ENCODE measurements around the gene SARS1. TPM values are rescaled to one million over a fixed set of nuclear protein-coding genes. Genes with fewer than 3 reads are reported as not detected.

The SARS1 gene
- total RNA-seq, 2 experiments from 2014 or later, result 277 to 290 TPM

GRCh38 chr1:109250454-109251276, 36.9 kb downstream of the SARS1 start:
- no peaks in the 10 kb centered on the region for H3K79me2 ChIP-seq (ENCODE audit: insufficient read depth, low read depth, low read length)
- H2AFZ ChIP-seq (ENCODE audit: low read length), result no peak overlapping the region
- TF ChIP-seq CTCF (conservative IDR thresholded peaks at IDR 0.05; ENCODE audit: low read length) (no peak), EZH2phosphoT487 (IDR thresholded peaks at IDR 0.05; ENCODE audit: borderline replicate concordance, low read depth, low read length) (no peak)
- no TSS peak for BruUV-seq (replicated peaks)
- intact Hi-C loops (cut with micrococcal nuclease; ENCODE audit: unreplicated experiment), result no loop called here
- peak overlapping the region; percentile 65 for H3K4me2 ChIP-seq (ENCODE audit: low read length)
- ChIA-PET POLR2A (interaction anchor here (0.5 to 0.9 kb wide), 2 partner anchors 32 to 35 kb away, joined by 3 read pairs; partner anchors contain the start of gene PSRC1), CTCF (ENCODE audit: unreplicated experiment) (interaction anchor here (0.5 kb wide), 1 partner anchor 233 kb away, joined by 6 read pairs; no protein-coding TSS in a partner anchor)
- H3K36me3 ChIP-seq (ENCODE audit: insufficient read depth, low read length), result no peaks in the 10 kb centered on the region
- DNase-seq (ENCODE audit: low spot score), result no peak
- no peak overlapping the region for H3K27ac ChIP-seq (ENCODE audit: low read depth, low read length, poor library complexity, severe bottlenecking)
- H4K20me1 ChIP-seq (ENCODE audit: insufficient read depth, low read length), result no peaks in the 10 kb centered on the region
- H3K4me1 ChIP-seq (ENCODE audit: insufficient read depth, low read length, poor library complexity, severe bottlenecking), result peaks cover 30% of the 10 kb centered on the region
- H3K9me3 ChIP-seq (ENCODE audit: low read length), result no peaks in the 10 kb centered on the region
- no peak overlapping the region for H3K4me3 ChIP-seq (ENCODE audit: low read depth, low read length, poor library complexity, severe bottlenecking)
- H3K9me2 ChIP-seq (ENCODE audit: insufficient read depth, low read length), result no peaks in the 10 kb centered on the region

GRCh38 chr1:109251277-109252166, 37.8 kb downstream of the SARS1 start:
- H3K9me3 ChIP-seq (ENCODE audit: low read length), result no peaks in the 10 kb centered on the region
- intact Hi-C loops (cut with micrococcal nuclease; ENCODE audit: unreplicated experiment), result no loop called here
- H3K79me2 ChIP-seq (ENCODE audit: insufficient read depth, low read depth, low read length), result no peaks in the 10 kb centered on the region
- H3K36me3 ChIP-seq (ENCODE audit: insufficient read depth, low read length), result no peaks in the 10 kb centered on the region
- H3K4me1 ChIP-seq (ENCODE audit: insufficient read depth, low read length, poor library complexity, severe bottlenecking), result peaks cover 30% of the 10 kb centered on the region
- H3K27ac ChIP-seq (ENCODE audit: low read depth, low read length, poor library complexity, severe bottlenecking), result no peak overlapping the region
- no peak overlapping the region for H3K4me3 ChIP-seq (ENCODE audit: low read depth, low read length, poor library complexity, severe bottlenecking)
- POLR2A ChIA-PET, result interaction anchor here (0.5 kb wide), 1 partner anchor 36 kb away, joined by 3 read pairs; no protein-coding TSS in a partner anchor
- CTCF ChIA-PET (ENCODE audit: unreplicated experiment), result no interaction called here
- H4K20me1 ChIP-seq (ENCODE audit: insufficient read depth, low read length), result no peaks in the 10 kb centered on the region
- no peaks in the 10 kb centered on the region for H3K9me2 ChIP-seq (ENCODE audit: insufficient read depth, low read length)
- TF ChIP-seq EZH2phosphoT487 (IDR thresholded peaks at IDR 0.05; ENCODE audit: borderline replicate concordance, low read depth, low read length) (no peak), CTCF (conservative IDR thresholded peaks at IDR 0.05; ENCODE audit: low read length) (no peak)
- DNase-seq (ENCODE audit: low spot score), result no peak
- H3K4me2 ChIP-seq (ENCODE audit: low read length), result no peak overlapping the region
- H2AFZ ChIP-seq (ENCODE audit: low read length), result no peak overlapping the region
- no TSS peak for BruUV-seq (replicated peaks)
